NCI-H748 (cell line): Measurements from ENCODE around the gene H6PD.
A peak's percentile ranks its signal among the peaks of the same experiment; 100 is the strongest.
"Not testable (repeated sequence)": the region's sequence is repeated elsewhere in the genome, so short reads cannot be mapped to it uniquely, and the experiment has no call there.

Source experiments
- DNase-seq: peaks from one replicate; lab custom pipeline; 2025; ENCODE audit not compliant: unreplicated experiment; lab: John Stamatoyannopoulos, UW

The H6PD gene

GRCh38 chr1:9294910-9295636, 60.5 kb downstream of the H6PD start:
- no peak for DNase-seq

- no peak for DNase-seq
These were observed 61.3 kb downstream of the H6PD start for GRCh38 chr1:9295884-9296283.

GRCh38 chr1:9296850-9297249, 62.3 kb downstream of the H6PD start:
- DNase-seq: no peak

- DNase-seq: no peak
These were observed 63.3 kb downstream of the H6PD start for GRCh38 chr1:9297831-9298230.

GRCh38 chr1:9298282-9298681, 63.7 kb downstream of the H6PD start:
- no peak for DNase-seq

- not testable (repeated sequence) for DNase-seq
These were observed 65.3 kb downstream of the H6PD start for GRCh38 chr1:9299571-9300541.

- no peak for DNase-seq
These were observed 66.0 kb downstream of the H6PD start for GRCh38 chr1:9300573-9300972.

GRCh38 chr1:9302745-9303524, 68.4 kb downstream of the H6PD start:
- peak; percentile 7 for DNase-seq

GRCh38 chr1:9303916-9304315, 69.3 kb downstream of the H6PD start:
- no peak for DNase-seq

GRCh38 chr1:9305216-9305615, 70.6 kb downstream of the H6PD start:
- DNase-seq: no peak

- DNase-seq: no peak
These were observed 71.4 kb downstream of the H6PD start for GRCh38 chr1:9306006-9306405.

- no peak for DNase-seq
These were observed 72.7 kb downstream of the H6PD start for GRCh38 chr1:9307303-9307702.

- no peak for DNase-seq
These were observed 73.7 kb downstream of the H6PD start for GRCh38 chr1:9308236-9308785.

- DNase-seq: no peak
These were observed 74.5 kb downstream of the H6PD start for GRCh38 chr1:9309080-9309479.

- DNase-seq: no peak
These were observed 75.4 kb downstream of the H6PD start for GRCh38 chr1:9309991-9310390.

GRCh38 chr1:9311029-9311428, 76.5 kb downstream of the H6PD start:
- no peak for DNase-seq

- no peak for DNase-seq
These were observed 76.9 kb downstream of the H6PD start for GRCh38 chr1:9311479-9311878.

- no peak for DNase-seq
These were observed 77.7 kb downstream of the H6PD start for GRCh38 chr1:9312168-9312720.

- DNase-seq: no peak
These were observed 79.0 kb downstream of the H6PD start for GRCh38 chr1:9313576-9313975.

- no peak for DNase-seq
These were observed 79.5 kb downstream of the H6PD start for GRCh38 chr1:9314111-9314510.
